Activated naive CD4-positive, alpha-beta T cell (primary cell): ENCODE measurements around the gene LEMD2.

Experiments used
- DNase-seq, 4 experiments: peaks; one replicate each; lab custom pipeline; 2025; lab: John Stamatoyannopoulos, UW

LEMD2 gene

DNA sequence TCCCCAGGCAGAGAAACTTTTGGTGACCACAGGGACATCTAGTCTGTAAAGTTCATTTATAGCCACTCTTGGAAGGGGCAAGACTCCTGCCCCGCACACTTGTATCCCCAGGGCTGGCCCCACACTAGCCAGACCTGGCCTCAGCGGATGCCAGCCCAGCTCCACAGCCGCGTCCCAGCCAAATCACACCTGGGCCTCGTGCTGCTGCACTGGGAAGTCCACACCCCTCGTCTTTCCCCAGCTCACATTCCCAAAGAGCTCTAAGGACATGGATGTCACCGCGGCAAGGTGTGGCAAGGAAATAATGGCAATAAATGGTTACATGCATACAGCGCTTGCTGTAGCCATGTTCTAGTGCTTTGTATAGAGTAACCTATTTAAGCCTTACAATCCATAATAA, 50.8 kb downstream of the LEMD2 start:
- DNase-seq = no peak

DNA sequence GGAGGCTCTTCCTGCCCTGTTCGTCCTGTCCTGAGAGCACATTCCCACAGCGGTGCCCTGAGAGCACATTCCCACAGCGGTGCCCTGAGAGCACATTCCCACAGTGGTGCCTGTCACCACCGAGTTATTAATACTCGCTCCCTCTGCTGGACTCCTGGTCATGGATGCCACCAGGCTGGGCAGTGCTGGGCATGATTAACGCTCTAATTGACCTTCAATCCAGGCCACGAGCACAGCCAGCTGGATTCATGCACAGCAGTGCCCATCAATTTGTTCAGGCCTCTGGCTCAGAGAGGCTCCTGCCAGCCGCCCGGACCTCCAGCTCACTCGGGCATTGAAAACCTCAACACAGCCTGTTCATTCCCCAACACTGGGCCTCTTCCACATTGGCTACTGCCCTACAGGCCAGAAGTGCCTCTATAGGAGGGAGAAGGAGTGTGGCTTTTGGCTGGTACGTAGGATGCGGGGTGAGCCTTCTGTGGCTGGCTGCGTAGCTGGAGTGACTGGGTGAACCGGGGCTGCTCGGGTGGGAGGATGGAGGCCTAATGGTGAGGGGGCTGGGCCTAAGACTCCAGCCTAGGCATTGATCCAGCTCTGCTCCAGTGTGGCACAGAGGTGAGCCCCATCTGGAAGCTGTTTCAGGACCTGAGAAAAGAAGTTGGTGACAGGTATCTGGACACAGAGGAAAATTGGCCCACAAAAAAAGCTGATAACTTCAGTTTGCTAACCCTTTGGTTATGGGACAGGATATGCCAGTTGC, 51.5 kb downstream of the LEMD2 start:
- no peak for DNase-seq

DNA sequence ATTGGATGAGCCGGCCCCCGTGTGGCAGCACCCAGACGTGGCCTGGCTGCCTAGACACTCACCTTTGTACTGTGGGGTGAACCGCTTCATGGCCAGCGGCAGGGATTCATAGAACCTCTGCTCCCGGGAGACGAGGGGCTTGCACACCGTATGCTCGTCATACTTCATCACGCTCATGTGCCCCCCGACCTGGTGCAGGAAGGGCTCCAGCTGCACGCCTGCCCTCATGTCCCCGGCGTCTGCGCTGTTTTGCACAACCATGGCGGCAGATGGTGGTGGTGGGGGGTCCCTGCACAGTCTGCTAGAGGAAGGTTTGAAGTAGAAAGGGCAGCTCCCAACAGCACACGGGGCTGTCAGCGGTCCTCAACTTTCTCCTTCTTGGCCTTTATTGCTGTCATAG, 53.7 kb downstream of the LEMD2 start:
- no peak for DNase-seq

GRCh38 chr6:33733709-33734007, 55.3 kb downstream of the LEMD2 start:
- no peak for DNase-seq

DNA sequence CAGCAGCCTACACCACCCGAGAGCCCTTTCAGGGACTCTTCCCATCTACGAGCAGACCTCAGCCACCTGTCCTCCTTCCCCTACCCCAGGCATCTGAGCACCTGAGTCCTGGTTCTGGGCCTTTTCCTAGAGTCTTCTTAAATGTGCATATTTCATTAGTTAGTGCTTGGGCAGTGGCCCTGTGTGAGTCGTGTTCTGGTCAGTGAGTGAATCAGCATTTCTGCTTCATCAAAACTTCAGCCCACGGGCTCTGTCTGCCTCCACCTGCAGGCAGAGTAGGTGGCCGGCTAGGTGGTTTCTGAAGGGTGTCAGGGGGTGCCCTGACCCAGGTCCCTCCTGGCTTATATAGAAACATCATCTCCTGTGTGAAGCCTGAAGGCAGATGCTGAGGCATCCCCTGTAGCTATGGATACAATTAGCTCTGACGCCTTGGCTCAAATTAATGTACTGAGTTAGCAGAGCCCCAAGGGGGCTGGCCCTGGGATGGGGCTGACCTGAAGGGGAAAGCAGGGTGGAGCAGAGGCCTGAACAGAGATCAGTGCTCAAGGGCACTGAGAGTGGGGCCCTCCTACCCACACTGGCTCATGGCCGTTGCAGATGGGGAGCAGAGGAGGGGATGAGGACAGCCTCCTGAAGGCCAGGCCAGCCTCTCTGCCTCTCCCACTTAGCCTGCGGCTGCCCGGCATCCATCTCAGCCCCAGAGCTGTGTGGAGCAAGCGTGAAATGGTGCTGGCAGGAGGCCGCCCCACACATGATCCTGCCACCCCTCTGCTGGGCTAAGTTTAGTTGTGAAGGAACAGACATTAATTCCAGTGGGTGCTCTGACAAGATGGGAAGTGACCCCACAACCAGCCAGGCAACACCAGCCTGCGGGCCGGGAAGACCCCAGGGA, 55.9 kb downstream of the LEMD2 start:
- DNase-seq = no peak

DNA sequence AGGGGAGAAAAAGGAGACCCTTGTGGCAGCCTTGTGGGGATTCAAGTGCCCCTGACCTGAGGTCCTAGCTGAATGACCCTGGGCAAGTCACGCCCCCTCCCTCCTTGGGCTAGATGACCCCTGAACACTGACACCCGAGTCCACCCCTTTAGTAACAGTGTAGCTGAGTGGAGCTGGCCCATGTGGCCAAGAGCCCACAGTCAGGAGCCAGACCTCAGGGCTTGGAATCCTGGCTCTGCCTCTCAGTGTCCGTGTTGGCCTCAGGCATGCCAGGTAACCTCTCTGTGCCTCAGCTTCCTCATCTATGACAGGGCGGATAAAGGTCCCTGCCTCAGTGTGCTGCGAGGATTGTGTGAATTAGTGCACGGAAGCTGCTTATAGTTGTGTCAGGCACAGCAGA, 56.5 kb downstream of the LEMD2 start:
- no peak for DNase-seq

DNA sequence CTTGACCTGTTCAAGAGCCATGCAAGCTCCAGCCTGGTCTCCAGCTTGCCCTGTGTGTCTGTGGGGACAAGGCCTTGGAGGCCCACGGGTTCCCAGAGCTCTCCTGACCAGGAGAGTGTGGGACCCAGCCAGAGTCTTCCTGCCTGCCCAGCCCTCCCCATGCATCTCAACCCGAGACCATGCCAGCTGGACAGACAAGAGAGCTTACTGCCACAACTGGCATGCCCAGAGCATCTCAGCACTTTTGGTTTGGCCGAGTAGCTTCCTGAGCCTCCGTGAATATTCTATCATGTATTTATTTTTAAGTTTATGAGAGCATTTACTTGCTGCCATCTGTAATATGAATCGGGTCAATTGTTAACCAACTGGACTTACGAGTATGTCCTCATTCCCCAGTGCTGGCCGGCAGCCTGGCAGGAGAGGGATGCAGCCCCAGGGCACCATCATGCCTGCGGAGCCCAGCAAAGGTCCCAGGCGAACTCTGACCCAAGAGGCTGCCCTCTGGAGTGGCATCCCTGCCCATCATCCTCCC, 57.1 kb downstream of the LEMD2 start:
- no peak for DNase-seq

GRCh38 chr6:33731035-33731434, 57.9 kb downstream of the LEMD2 start:
- DNase-seq = no peak

DNA sequence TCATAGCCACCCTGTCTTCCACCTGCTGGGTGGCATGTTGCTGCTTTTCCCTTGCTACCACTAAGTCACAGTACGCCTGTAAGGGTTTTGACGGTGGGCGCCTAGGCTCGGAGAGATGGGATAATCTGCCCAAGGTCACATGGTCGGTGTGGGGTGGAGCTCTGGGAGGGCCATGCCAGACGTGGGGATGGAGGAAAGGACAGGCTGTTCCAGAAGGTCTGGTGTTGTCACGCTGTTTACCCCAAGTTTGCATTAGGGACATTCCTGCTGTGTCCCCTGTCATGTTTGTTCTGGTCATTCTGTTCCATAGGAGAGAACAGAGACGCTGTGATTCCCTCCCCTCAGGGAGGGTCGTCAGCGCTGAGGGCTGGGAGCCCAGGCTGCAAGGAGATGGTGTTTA, 58.3 kb downstream of the LEMD2 start:
- DNase-seq = no peak

GRCh38 chr6:33729059-33729458, 59.9 kb downstream of the LEMD2 start:
- DNase-seq = no peak

- DNase-seq = no peak
Measured at GRCh38 chr6:33728438-33728837, 60.5 kb downstream of the LEMD2 start.

DNA sequence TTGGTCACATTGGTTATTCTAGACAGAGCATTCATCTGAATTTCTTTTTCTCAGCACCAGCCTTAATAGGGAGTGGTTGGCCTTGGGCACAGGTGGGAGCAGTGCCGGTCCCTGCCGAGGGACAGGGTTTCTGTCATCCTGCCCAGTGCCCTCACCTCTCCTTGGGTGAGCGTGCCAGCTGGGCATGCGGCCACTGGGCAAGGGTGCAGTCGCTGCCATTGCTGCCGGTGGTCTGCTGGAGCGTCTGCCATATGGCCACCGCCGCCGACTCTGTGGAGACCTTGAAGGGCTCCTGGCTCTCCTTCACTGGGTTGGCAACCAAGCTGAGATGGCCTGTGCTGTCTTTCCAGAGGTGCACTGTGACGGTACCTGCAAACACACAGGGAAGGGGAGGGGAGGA, 61.0 kb downstream of the LEMD2 start:
- DNase-seq = no peak

DNA sequence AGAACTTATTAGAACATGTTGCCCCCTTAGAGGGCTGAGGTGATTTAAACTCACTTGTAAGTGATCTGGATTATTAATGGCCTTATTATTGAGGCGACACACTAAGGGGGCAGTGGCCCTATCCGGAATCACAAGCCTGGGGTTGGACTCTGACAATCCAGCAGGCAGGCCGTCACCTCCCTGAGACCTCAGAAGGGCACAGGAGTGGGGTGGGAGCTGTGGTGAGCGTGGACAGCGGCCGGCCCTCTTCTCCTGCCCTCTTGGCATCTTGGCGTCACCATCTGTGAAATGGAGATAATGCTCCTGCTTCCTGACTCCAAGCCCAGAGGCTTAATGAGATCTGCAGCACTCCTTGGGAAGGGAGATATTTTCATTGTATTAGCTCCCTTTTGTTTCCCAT, 61.8 kb downstream of the LEMD2 start:
- no peak for DNase-seq

DNA sequence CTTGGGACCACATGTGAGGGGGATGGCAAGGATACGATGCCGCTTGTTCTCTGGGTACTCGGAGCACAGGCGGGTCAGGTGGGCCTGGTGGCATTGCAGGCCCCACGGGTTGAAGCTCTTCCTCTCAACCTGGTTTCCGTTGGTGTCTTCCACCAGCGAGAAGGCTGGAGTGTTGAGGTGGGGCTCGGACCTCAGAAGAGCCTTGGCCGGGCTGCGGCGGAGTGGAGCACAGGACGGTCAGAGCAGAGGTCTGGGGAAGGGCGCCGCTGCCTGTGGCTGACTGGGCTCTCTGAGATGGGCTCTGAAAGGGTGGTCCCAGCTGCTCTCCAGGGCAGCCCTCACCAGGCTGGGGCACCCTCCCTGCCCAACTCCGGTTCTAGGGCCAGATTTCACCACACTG, 62.2 kb downstream of the LEMD2 start:
- no peak for DNase-seq

- no peak for DNase-seq
Measured at GRCh38 chr6:33725891-33726673, 62.8 kb downstream of the LEMD2 start.

DNA sequence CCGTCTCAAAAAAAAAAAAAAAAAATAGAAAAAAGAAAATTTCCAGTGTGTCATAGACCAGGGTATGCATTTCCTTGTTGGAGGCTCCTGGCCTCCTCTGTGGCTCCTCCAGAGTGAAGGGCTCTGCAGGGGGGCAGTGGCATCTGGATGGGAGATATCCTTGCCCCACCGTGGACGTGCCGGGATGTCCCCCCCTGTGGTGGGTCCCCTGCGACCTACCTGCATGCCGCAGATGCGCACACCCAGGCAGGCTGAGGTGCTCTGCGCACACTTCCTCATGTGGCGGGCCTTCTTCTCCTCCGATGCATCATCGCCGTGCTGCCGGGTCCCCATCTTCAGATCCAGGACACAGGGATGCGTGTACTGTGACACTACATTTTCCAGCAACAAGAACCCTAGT, 63.7 kb downstream of the LEMD2 start:
- DNase-seq = no peak

DNA sequence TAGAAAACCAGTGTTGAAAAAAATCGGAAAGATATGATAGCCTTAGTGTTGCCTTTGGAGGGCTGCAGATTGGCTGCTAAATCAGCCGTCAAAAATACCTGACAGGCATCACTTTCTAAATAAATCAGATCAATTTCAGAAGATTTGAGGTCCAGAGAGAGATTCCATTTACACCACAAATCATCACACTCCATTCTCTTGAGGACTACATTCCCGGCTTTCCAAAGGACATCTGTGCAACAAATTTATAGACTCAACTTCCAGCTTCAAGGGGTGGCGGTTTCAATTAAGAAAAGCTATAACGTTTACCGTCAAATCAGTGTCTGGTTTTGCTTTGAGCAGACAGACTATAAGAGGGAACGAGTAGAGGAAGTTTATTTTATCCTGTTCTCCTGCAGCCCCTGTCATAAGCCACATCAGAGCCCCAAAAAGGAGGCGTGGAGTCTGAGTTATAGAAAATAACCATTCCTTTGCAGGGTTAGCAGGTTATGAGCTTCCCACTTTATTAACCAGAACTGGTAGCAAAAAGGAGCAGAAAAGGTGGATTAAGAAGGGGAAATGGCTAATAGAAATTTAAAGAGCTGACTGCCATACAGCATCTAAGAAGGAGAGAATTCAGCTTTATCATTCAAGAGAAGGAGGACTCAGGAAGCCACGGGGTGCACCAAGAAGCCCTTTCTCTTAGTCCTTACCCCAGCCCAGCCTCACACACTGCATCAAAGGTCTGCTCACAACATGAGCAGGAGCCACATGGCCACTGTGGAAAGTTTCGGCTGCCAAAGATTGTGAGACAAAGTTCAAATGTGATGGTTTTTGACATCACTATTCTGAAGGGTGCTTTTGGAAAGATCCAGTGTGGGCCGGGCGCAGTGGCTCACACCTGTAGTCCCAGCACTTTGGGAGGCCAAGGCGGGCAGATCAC, 64.6 kb downstream of the LEMD2 start:
- no peak for DNase-seq

DNA sequence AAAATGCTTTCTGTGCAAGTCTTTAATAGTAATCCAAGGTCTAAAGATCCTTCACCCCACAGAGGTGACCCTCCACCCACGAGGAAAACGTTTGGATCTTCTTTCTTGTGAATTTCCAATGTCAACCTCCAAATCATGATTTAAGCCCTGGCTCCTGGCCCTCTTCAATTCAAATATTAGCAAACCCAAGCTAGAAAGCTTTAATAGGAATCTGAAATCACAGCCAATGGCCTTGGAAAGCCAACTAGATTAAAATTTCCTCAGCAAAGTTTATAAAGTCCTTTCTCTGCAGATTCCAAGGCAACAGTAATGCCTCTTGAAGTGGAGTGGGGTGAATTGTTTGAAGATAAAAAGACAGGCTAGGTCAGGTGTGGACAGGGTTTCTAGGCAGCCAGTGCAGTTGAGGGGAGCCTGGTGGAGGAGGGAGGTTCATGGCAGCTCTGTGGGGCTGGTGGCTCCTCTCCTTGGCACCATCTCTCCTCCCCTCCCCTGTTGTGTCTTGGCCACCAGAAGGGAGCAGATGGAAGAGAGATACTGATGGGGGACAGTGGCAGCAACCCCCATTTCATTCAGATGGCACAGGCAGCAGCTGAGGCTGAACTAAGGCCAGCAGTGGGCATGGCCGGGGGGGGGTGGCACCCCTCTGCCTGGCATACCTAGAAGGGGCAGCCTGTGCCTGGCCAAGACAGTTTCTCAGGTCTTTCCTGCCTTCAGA, 65.4 kb downstream of the LEMD2 start:
- no peak for DNase-seq

DNA sequence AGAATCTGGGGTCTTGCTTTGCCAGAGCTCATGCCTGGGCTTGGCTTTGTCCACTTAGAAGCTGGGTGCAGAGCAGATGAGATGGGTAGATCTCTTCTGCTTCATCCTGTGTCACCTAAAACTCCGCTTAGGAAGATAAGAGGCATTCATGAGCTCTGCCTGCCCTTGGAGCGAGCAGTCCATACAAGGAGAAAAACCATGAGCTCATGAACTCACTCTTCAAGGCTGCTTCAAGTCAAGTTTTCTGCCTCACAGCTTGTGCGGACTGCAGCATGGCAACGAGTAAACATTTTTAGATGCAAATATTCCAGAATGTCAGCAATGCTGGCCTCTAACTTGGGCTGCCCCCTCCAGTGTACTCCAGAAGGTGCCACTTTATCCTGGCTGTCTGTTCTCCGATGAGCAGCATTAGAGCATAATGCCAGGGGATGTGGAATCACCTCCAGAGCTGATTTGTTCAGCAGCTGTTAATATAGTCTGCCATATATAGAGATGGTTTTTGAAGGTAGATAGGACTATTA, 66.8 kb downstream of the LEMD2 start:
- DNase-seq = no peak

GRCh38 chr6:33721508-33721907, 67.4 kb downstream of the LEMD2 start:
- no peak for DNase-seq
